HL-60/S4 treated with retinoic acid at 250 ng/mL for 4 days and 3 days (cell line): ENCODE results near the gene TNC.

ENCODE experiments used
- in situ Hi-C: fragments of 300-500 bp; cut with MboI; formaldehyde crosslinking; loops from 2 replicates; pipeline ENCODE4 v1.7.0; 2022; ENCODE audit warnings: low sequenced_read_pairs

TNC gene

GRCh38 chr9:115117999-115118878 is at the start of gene TNC:
TSS of gene TNC (minus strand) at chr9:115118157. CDS start at chr9:115091018, 27,139 bp downstream.
- in situ Hi-C loops, result no loop called here

- in situ Hi-C loops, result no loop called here
These were observed 49.2 kb upstream of the TNC start for GRCh38 chr9:115167175-115167574.

- in situ Hi-C loops, result no loop called here
These were observed 47.3 kb upstream of the TNC start for GRCh38 chr9:115165233-115165632.

- in situ Hi-C loops, result no loop called here
These were observed 46.6 kb upstream of the TNC start for GRCh38 chr9:115164511-115164974.

- in situ Hi-C loops, result no loop called here
These were observed 45.0 kb upstream of the TNC start for GRCh38 chr9:115162946-115163345.

GRCh38 chr9:115161446-115161845 is 43.5 kb upstream of the TNC start:
- in situ Hi-C loops, result no loop called here

- in situ Hi-C loops, result no loop called here
These were observed 40.9 kb upstream of the TNC start for GRCh38 chr9:115158661-115159481.

- in situ Hi-C loops, result no loop called here
These were observed 39.3 kb upstream of the TNC start for GRCh38 chr9:115157245-115157674.

GRCh38 chr9:115155037-115155436 is 37.1 kb upstream of the TNC start:
- in situ Hi-C loops, result no loop called here

GRCh38 chr9:115154617-115155016 is 36.7 kb upstream of the TNC start:
- in situ Hi-C loops, result no loop called here

- in situ Hi-C loops, result no loop called here
These were observed 34.4 kb upstream of the TNC start for GRCh38 chr9:115152281-115152820.

GRCh38 chr9:115148721-115149120 is 30.8 kb upstream of the TNC start:
- in situ Hi-C loops, result no loop called here

GRCh38 chr9:115146581-115147021 is 28.6 kb upstream of the TNC start:
- in situ Hi-C loops, result no loop called here

GRCh38 chr9:115144706-115145105 is 26.7 kb upstream of the TNC start:
- in situ Hi-C loops, result no loop called here

GRCh38 chr9:115143689-115144088 is 25.7 kb upstream of the TNC start:
- in situ Hi-C loops, result no loop called here

- in situ Hi-C loops, result no loop called here
These were observed 24.7 kb upstream of the TNC start for GRCh38 chr9:115142517-115143270.

- in situ Hi-C loops, result no loop called here
These were observed 24.1 kb upstream of the TNC start for GRCh38 chr9:115142090-115142489.

- in situ Hi-C loops, result no loop called here
These were observed 23.7 kb upstream of the TNC start for GRCh38 chr9:115141612-115142011.

- in situ Hi-C loops, result no loop called here
These were observed 20.2 kb upstream of the TNC start for GRCh38 chr9:115138151-115138550.

- in situ Hi-C loops, result no loop called here
These were observed 19.6 kb upstream of the TNC start for GRCh38 chr9:115137526-115137925.
